ENCODE measurements around the gene KIRREL3. TPM values are rescaled to one million over a fixed set of nuclear protein-coding genes. Genes with fewer than 3 reads are reported as not detected.

The KIRREL3 gene
- polyA plus RNA-seq, 1 experiment: 2.3 TPM

- no peak for DNase-seq (ENCODE audit: low read depth, low spot score)
- CTCF ChIA-PET: interaction anchor here (1.9 to 2.8 kb wide), 4 partner anchors 9 to 262 kb away, joined by 7 to 19 read pairs (median 10); no protein-coding TSS in a partner anchor
- Histone ChIP-seq H3K4me3 (ENCODE audit: low read depth, low read length) (no peak overlapping the region), H3K27me3 (ENCODE audit: control insufficient read depth, insufficient read depth, low read length) (no peaks in the 10 kb centered on the region), H3K9me3 (ENCODE audit: control insufficient read depth, insufficient read depth, low read length) (no peaks in the 10 kb centered on the region), H3K27ac (ENCODE audit: low read depth, low read length) (no peak overlapping the region)
- POLR2A ChIA-PET: no interaction called here
- no peak for TF ChIP-seq CTCF (IDR thresholded peaks at IDR 0.05; ENCODE audit: low read depth, low read length)
These were observed 21.7 kb downstream of the KIRREL3 start for GRCh38 chr11:126978911-126979310.

GRCh38 chr11:126978165-126978564, 22.4 kb downstream of the KIRREL3 start:
- CTCF ChIA-PET: interaction anchor here (2.6 to 2.8 kb wide), 2 partner anchors 12 to 262 kb away, joined by 13 to 19 read pairs; no protein-coding TSS in a partner anchor
- no peaks in the 10 kb centered on the region for H3K9me3 ChIP-seq (ENCODE audit: control insufficient read depth, insufficient read depth, low read length)
- POLR2A ChIA-PET: no interaction called here
- no peak for DNase-seq (ENCODE audit: low read depth, low spot score)
- no peak overlapping the region for H3K4me3 ChIP-seq (ENCODE audit: low read depth, low read length)
- H3K27ac ChIP-seq (ENCODE audit: low read depth, low read length): no peak overlapping the region
- no peaks in the 10 kb centered on the region for H3K27me3 ChIP-seq (ENCODE audit: control insufficient read depth, insufficient read depth, low read length)
- TF ChIP-seq CTCF (IDR thresholded peaks at IDR 0.05; ENCODE audit: low read depth, low read length): no peak

GRCh38 chr11:126973051-126973450, 27.5 kb downstream of the KIRREL3 start:
- Histone ChIP-seq H3K4me3 (ENCODE audit: low read depth, low read length) (no peak overlapping the region), H3K27ac (ENCODE audit: low read depth, low read length) (no peak overlapping the region), H3K9me3 (ENCODE audit: control insufficient read depth, insufficient read depth, low read length) (peaks cover 7% of the 10 kb centered on the region), H3K27me3 (ENCODE audit: control insufficient read depth, insufficient read depth, low read length) (no peaks in the 10 kb centered on the region)
- TF ChIP-seq CTCF (IDR thresholded peaks at IDR 0.05; ENCODE audit: low read depth, low read length): no peak
- ChIA-PET POLR2A (no interaction called here), CTCF (interaction anchor here (0.6 to 1.4 kb wide), 2 partner anchors 18 to 257 kb away, joined by 3 to 6 read pairs; no protein-coding TSS in a partner anchor)
- DNase-seq (ENCODE audit: low read depth, low spot score): no peak

GRCh38 chr11:126971305-126971704, 29.3 kb downstream of the KIRREL3 start:
- DNase-seq (ENCODE audit: low read depth, low spot score): no peak

More at GRCh38 chr11:126971305-126971704, 29.3 kb downstream of the KIRREL3 start:
- CTCF ChIA-PET: interaction anchor here (1.0 to 2.6 kb wide), 5 partner anchors 14 to 363 kb away, joined by 3 to 26 read pairs (median 4); no protein-coding TSS in a partner anchor
- H3K4me3 ChIP-seq (ENCODE audit: low read depth, low read length): no peak overlapping the region
- peaks cover 7% of the 10 kb centered on the region for H3K9me3 ChIP-seq (ENCODE audit: control insufficient read depth, insufficient read depth, low read length)
- POLR2A ChIA-PET: no interaction called here
- H3K27ac ChIP-seq (ENCODE audit: low read depth, low read length): no peak overlapping the region
- H3K27me3 ChIP-seq (ENCODE audit: control insufficient read depth, insufficient read depth, low read length): no peaks in the 10 kb centered on the region
- no peak for TF ChIP-seq CTCF (IDR thresholded peaks at IDR 0.05; ENCODE audit: low read depth, low read length)
